AG08395 (cell line): ENCODE data around the gene PACS1.
A peak's percentile ranks its signal among the peaks of the same experiment; 100 is the strongest.

Experiments
- DNase-seq: peaks from one replicate; pipeline ENCODE4 v3.0.0; 2012; ENCODE audit warnings: mixed read lengths, low spot score

The PACS1 gene

GRCh38 chr11:66290330-66290621, 220.2 kb downstream of the PACS1 start:
- DNase-seq, result no peak

DNA sequence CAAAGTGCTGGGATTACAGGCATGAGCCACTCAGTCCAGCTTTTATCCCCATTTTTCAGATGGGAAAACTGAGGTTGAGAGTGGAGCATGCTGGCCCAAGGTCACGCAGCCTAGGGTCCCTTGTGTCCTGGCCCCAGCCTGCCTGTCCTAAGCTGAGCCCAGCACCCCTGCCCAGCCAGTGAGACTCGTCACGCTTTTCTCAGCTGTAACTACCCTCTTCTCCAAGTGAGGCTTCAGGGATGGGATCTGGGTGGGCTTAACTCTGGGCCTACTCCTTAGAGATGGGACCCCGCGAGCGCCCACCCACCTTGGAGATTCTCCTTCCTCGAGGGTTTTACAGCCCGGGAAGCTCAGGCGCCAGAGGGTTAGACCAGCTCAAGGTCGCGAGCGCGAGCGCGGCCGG, 221.2 kb downstream of the PACS1 start:
- DNase-seq, result no peak

DNA sequence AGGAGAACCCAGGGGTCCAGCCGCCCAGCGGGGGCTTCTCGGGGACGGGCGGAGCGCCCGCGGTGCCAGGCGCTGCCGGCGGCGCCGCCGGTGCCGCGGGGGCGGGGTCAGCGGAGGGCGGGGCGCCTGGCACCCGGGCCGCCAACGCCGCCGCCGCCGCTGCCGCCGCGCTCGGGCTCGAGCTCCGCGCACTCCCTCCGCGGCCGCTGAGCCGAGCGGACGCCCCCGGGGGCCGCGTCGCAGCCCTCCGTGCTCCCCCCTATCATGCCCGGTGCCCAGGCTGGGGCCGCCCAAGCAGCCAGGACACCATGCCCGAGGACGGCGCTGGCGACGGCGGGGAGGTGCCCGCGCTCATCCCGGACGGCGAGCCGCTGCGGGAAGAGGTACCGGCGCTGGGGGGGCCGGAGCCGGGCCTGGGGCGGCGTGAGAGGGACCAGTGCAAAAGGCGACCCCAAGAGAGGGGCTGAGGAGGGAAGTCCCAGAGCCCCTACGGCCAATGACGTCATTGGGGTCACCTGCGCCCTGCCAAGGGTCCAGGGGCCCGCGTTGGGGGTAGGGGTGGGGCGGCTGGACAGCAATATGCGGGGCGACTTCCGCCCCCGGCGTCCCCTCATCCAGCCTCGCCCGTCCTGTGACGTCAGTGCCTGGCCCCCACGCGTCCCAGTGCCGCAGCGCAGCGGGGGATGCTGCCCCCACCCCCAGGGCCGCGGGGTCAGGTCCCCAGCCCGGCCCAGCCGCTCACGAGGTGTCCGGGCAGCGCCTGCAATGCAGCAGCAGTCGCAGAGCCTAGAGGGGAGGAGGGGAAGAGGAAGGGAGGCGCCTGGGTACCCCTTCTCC, 221.9 kb downstream of the PACS1 start, which contains the start of gene TMEM151A:
TSS of gene TMEM151A (plus strand) at position 189 of the 837 bp plus-strand sequence. CDS start at position 309, 120 bp downstream.
- DNase-seq, result peak; percentile 19

- DNase-seq, result no peak
These were observed 222.7 kb downstream of the PACS1 start for GRCh38 chr11:66292543-66293332.

DNA sequence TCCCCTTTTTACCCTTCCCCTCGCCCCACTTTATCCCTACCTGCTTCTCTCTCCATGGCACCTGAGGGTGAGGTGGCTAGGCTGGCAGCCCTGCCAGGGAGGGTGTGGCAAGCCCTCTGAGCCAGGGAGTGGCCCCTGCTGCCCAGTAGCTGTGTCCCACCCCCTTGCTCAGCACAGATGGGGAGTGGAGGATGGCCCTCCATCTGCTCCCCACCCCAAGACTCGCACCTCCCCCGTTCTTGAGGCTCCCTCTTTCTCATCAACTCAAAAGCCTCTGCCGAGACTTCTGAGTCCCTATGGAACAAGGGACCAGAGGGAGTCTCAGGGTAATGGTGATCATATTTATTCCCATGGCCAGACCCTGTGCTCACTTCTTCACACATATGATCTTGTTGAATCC, 223.3 kb downstream of the PACS1 start:
- DNase-seq, result no peak

GRCh38 chr11:66293777-66294625, 223.9 kb downstream of the PACS1 start:
- DNase-seq, result no peak
